SKM-1 (cell line): ENCODE data around the gene TBC1D22A.
"Not testable (repeated sequence)": the region's sequence is repeated elsewhere in the genome, so short reads cannot be mapped to it uniquely, and the experiment has no call there.

ENCODE experiments used
- DNase-seq: peaks from one replicate; lab custom pipeline; 2025; ENCODE audit not compliant: unreplicated experiment; lab: John Stamatoyannopoulos, UW

TBC1D22A gene

DNA sequence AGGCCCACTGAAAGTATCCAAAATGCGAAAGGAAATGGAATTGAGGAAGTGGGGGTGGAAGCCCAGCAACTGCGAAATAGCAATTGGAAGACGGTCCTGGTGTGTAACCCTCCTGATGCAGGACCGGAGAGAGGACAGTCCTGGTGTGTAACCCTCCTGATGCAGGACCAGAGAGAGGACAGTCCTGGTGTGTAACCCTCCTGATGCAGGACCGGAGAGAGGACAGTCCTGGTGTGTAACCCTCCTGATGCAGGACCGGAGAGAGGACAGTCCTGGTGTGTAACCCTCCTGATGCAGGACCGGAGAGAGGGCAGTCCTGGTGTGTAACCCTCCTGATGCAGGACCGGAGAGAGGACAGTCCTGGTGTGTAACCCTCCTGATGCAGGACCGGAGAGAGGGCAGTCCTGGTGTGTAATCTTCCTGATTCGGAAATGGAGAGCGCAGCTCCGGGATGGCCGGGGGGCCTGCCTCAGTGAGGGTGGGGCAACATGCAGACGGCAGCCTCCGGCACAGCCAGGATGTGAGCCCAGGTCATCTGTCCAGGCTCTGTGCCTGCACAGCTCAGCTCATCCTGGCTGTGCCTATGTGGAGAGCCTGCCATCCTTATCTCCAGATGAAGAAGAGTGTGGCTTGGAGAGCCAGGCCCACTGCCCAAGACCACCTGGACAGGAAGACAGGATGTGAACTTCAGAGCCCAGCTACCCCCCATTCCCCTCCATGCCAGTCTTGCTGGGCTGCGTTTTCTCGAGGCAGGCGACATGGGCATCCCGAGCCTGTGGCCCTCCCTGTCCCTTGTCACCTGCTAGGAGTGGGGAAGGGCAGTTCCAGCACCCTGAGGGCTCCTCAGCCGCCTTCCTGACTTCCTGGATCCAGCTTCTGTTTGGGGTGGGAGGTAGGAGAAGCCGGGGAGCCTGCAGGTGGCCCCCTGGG, 408.3 kb downstream of the TBC1D22A start:
- DNase-seq: not testable (repeated sequence)

DNA sequence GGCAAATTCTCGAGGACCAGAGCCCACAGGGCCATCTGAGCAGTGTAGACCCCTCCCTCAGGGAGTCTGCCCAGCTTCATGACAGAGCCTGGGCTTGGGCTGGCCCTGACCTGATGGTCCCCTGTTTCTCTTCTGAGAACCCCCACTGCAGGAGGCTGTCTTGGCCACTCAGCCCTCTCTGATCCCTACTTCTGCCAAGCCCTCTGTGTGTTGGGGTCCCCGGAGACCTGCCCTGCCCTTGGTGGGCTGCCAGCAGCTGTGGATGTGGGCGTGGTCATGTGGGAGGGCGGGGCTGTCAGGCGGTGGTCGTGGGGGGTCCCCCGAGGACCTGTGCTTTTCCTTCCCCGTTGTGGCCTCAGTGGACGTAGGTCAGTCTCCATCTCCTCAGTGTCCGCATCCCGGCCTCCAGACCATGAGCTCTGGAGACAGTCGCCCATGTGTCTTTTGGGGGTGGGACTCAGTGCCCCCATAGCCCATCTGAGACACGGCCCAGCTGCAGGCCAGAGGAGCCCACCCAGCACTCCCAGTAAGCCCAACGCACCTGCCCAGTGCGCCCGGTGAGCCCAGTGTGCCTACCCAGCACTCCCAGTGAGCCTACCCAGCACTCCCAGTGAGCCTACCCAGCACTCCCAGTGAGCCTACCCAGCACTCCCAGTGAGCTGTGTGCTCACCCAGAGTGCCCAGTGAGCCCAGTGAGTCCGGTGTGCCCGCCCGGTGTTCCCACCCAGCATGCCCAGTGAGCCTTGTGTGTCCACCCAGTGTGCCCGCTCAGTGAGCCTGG, 409.2 kb downstream of the TBC1D22A start:
- DNase-seq: no peak

DNA sequence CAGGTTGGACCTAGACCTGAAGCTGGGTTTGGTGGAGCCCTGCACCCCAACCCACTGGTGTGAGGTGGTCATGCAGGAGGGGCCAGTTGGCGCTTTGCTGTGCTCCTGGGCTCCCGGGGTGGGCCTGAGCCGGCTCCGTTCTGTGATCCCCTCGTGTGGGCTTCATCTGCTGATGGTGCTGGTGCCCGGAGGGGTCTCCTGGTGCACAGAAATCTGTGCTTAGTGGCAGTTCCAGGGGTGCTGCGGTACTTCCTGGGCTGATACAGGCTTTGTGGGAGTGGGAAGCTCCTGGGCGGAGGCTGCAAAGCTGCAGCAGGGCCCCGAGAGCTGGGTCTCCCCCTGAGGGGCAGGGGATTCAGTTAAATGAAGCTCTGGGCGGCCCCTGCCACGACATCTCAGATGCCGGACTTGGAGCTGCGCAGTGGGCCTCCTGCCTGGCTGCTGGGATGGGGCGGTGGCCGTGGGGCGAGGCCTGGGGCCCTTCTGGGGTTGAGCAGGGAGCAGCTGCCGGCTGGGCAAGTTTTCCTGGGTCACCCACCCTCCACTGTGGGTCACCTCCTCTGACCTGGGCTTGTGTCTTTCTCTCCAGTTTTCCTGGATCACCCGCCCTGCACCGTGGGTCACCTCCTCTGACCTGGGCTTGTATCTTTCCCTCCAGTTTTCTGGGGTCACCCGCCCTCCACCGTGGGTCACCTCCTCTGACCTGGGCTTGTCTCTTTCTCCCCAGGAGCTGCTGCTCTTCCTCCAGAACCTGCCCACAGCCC, 410.5 kb downstream of the TBC1D22A start:
- DNase-seq: no peak

DNA sequence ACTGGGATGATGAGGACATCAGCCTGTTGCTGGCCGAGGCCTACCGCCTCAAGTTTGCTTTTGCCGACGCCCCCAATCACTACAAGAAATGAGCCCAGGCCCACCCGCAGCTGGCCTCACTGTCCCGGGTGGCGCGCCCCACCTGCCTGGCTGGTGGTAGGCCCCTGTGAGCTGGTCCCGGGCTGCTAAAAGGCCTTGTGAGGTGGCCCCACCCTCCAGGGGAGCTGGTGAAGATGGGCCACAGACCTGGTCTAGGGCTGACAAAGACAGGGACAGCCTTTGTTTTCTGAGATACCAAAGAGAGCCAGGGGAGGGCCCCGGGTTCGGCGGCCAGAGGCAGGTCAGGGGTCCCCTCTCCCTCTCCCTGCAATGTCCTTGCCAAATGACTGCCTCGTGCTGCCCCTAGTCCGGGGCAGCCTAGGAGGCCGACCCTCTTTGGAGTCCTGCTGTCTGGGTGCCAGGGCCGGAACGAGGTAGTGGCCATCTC, 411.1 kb downstream of the TBC1D22A start:
- DNase-seq: no peak

DNA sequence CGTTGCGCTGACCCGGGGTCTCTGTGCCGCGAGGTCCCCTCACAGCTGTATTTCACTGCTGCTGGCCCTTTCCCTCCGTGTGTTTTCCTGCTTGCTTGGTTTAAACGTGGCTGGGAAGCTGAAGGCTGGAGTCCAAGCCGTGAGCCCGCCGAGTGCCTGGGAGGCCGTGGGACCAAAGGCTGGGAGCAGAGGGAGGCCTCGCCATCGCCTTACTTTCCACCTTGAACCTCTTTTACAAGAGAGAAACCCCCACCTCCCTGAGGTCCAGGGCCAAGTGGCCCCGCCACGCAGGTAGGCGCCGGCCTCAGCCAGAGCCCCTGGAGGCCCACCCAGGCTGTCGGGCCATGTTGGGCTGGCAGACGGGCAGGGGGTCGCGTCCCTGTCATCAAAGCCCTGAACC, 411.6 kb downstream of the TBC1D22A start:
- DNase-seq: no peak

DNA sequence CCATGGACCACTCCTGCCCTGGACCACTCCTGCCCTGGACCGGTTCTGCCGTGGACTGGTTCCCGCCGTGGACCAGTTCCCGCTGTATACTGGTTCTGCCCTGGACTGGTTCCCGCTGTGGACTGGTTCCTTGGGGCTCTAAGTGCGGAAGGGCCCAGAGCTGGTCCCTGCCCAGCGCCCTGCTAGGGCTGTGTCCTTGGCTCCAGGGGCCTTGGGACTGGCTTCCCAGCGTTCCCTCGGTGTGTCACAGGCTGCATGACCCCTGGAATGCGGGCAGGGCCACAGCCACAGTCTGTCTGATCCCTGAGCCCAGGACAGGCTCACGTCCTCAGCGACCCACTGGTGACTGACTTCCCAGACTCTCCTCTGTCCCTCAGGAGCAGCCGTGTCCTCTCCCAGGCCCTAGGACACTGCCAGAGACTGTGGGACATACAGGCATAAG, 412.2 kb downstream of the TBC1D22A start:
- DNase-seq: no peak

DNA sequence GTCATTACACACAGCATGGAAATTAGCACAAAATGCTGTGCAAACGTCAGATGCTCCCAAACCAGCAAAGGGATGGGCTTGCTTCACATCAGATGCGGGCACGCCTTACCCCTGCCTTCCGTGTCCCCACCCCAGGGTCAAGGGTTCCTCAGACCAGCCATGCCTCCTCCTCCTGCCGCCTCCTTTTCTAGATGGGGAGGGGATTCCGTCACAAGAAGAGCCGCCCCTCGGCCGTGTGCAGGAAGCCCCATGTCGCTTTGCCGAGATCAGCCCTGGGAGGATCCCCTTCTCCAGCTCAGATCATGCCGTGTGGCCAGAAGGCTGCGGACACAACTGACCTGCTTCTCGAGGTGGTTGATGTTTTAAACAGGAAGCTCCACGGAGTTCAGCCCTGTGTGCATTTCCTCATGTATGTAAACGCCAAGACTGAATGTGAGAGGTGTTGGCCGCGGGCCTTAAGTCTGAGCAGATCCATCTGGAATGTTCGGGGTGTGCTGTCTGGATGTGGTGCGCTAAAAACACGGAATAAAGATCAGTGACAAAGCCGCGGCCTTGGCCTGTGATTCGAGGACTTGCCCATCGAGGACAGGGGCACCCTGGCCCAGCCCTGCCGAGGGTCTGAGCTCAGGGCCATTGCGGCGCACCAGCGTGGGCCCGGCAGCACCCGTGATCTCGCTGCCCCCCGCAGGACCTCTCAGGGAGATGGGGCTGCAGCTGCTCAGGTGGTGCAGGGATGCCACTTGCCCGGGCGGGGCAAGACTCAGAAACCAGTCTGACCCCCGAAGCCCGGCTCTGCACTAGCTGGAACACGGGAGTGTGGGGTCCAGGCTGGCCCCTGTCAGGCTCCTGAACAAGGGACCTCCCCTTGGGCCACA, 412.9 kb downstream of the TBC1D22A start:
- DNase-seq: no peak

DNA sequence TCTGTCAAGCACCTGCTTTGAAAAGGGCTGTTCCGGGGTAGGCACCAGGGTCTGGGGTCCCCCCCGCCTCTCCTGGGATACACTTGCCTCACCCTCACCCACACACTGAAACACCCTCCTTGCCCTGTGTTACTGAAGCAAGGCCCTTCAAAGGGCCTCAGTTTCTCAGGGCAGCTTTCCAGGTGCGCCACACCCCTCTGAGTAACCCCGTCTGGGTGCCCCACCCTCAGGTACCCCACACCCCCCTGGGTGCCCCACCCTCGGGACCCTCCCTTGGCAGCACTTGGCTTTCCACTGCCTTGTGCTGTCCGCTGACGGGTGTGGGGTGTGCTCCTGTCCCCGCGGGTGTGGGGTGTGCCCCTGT, 413.6 kb downstream of the TBC1D22A start:
- DNase-seq: no peak

DNA sequence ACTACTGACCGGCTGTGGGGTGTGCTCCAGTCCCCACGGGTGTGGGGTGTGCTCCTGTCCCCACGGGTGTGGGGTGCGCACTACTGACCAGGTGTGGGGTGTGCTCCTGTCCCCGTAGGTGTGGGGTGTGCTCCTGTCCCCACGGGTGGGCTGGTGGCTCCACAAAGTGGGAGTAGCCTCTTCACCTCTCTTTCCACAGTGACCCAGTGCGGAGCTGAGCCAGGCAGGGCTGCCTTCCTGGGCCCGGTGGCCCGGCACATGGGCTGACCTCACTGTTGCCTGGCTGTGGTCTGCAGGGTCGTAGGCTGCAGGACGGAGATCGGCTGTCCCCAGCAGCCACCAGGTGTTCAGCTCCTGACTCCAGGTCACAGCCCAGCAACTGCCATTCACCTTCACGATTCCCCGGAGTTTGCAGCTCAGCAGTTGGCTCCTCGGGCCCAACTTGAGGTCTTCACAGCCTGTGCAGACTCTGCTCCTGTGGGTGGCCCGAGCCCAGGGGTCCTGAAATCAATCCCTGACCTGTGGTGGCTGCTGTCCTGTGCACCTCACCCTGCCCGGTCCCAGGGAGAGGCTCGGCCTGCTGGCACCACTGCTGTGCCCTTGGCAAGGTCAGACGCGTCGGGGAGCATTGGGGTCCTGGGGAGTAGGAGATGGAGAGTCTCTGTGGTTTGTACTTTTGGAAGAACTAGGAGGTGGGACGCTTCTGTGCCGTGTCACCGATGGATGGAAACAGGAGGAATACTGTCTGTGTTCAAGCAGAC, 414.3 kb downstream of the TBC1D22A start:
- no peak for DNase-seq

DNA sequence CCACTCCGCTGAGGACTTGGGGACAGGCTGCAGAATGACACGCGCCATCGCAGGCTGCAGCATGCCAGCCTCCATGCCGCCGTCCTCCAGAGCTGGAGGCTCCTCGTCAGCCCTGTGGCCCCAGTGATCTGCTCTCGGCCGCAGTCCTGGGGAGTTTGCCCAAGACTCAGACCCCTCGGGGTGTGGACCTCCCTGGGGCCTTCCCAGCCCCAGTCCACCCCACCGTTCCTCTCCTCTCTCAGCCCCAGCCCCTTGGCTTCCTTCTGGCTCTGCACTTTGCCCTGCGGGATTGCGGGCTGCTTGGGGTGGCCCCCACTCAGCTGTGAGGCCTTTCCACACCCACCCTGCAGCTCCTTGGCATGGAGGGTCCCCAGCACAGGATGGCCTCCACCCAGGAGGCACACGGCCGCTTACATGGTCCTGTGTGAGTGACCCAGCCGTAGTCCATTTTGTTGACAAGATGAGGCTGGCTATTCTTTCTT, 414.9 kb downstream of the TBC1D22A start:
- DNase-seq: no peak

DNA sequence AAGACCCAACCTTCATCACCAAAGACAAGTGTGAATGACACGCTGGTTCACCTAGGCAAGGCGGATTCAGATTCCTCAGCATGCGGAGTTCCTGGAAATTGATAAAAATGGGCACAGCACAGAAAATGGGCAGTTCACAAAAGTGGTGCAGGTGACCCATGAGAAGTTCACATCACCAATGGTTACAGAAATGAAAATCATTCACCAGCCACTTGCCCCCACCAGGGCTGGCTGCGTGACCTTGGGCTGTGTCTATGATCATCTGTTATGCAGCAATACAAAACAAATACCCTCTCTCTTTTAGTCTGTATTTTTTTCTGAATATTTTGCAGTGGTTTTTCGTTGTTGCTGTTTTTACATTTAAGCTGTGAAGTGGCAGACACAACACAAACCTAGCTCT, 415.9 kb downstream of the TBC1D22A start:
- no peak for DNase-seq

DNA sequence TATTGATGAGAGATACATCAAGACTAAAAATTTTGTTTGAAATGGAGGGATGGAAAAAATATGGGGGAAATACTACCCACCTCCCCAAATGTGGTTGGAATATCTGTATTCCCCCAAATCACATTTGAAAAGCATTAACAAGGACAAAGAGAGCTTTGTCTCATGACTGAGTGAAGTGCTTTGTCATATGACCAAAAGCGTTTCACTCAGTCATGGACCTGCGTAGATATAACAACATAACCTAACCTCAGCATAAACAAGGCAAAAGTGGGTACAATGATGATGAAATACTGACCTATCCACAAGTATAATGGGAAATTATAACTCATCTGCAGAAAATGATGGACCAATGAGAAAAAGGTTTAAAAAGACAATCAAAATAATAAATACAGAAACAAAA, 418.3 kb downstream of the TBC1D22A start:
- DNase-seq: no peak

DNA sequence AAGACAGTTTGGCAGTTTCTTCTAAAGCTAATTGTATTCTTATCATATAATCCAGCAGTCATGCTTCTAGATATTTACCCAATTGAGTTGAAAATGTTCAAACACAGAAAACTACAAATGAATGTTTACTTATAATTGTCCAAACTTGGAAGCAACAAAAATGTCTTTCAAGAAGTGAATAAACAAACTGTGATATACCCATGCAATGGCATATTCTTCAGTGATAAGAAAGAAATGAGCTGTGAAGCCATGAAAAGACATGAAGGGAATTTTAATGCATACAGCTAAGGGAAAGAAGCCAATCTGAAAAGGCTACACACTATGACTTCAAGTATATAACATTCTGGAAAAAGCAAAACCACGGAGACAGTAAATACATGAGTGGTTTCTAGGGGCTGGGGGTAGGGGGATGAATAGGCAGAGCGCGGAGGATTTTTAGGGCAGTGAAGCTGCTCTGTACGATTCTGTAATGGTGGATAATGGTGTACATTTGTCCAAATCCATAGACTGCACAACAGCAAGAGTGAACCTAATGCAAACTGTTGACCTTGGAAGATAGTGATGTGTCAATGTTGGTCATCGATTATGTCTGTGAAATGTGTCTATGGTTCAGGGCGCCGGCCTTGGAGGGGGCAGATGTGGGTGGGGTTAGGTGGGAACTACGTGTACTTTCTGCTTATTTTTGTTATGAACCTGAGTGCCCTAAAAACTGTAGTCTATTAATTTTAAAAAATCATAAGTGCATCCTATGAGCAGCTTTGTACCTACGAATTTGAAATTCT, 424.9 kb downstream of the TBC1D22A start:
- no peak for DNase-seq

DNA sequence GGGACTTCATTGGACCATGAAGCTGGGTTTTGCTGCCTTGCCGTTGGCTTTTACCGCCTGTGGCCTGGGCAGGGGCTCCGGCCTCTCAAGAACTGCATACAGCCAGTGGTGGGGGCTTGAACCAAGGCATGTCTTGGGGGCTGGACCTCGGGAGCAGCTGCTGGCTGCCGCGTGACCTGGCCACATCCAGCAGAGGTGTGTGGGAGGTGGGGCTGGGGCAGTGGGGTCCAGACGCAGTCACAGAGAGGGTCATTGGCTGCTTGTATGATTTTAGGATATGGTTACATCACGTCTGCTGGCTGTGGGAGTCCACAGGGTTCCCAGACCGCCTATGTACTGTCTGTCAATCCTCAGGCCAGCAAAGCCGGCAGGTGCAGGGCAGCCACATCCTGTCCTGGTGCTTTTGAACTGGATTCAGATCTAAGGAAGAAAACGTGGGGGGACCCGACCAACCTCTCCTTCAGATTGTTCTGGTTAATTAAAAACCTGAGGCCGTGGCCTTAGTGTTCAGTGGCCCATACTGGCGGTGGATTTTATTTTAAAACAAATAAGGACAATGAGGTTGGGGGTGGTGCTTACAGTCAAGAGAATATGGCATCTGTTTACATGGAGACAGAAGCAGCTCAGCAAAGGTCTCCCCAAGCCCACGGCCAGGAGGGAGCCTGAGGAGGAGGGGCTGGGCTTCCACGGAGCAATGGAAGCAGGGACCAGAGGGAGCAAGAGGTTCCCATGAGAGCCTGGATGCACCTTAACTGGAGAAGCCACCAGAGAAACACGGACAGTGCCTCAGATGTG, 426.0 kb downstream of the TBC1D22A start:
- no peak for DNase-seq

DNA sequence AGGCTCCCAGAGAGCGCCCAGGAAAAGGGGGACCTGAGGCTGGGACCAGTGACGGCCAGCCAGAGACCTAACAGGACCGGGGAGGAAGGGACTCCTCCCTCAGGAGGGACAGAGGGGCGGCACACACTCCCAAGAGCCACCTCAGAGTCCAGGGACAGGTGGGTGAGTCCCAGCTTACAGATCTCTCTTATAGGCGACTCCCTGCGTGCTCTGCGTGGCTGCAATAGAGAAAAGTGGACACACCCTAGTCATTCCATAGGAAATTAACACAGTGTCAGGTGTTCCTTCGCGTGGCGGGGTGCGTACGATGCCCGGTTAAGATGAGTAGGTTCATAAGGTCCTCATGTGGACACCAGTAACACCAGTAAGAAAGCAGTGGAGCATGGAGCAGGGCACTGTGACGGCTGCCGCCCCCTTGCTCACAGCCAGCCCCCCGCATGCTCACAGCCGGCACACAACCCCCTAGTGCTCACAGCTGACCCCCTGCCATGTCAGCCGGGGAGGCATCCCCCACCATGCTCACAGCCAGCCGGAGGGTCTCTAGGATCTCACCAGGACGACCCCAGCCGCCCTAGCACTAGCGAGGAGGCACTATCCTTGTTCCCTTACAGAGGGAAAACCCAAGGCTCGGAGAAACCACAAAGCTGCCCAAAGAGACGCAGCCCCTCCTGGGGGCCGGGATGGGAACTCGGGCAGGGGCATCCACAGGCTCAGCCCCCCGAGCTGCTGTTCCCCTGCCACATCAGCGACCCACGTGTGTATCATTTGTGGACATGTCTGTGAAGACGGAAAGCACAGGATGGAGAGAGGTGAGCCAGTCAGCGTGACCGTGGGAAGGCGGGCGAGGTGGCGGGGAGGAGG, 426.8 kb downstream of the TBC1D22A start:
- no peak for DNase-seq

DNA sequence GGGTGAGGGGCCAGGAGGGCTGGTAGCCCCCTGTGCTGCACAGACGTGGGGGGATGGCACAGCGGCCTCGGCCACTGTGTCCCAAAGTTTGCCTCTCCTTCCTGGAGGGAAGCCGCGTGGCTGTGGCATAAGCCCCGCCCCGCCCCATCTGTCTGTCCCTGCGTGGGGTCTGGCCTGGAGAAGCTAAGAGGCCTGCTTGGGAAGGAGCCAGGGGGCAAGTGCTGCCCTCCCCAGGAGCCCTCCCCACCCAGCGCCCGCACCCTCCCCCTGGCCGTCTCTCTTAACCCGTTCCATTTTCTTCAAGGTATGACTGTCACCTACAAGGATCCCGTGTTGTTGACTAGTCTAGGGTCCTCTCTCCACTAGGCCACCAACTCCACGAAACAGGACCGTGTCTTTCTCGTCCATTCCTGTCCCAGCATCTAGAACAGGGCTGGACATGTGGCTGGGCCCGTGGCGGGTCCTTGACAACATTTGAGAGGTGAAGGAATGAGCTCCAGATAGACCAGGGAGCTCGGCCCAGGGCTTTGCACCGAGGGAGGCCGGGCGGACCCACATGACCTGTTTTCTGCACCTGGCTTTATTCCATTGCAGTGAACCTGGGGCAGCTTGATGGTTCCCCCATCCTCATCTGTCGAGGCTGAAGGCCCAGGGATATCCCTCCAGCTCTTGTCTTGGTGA, 428.0 kb downstream of the TBC1D22A start:
- no peak for DNase-seq
